Ovary (tissue), 3 donors: Measurements from ENCODE around the gene NXF1.

Experiments
- CTCF ChIP-seq, 3 donors: fragments of 450-650 bp in 2 of 3; fragments of 200-600 bp in 1 of 3; IDR thresholded peaks; one replicate each; pipeline versions ENCODE4 v1.5.1 to v1.8.0; 2016 to 2022; ENCODE audit warnings: antibody characterized with exemption in 3 of 3, mild to moderate bottlenecking in 1 of 3
- POLR2A ChIP-seq: fragments of 450-650 bp; IDR thresholded peaks from one replicate; pipeline ENCODE4 v1.6.1; 2017; ENCODE audit warnings: antibody characterized with exemption, mild to moderate bottlenecking, moderate library complexity
- donor health status: DM: no; HTN: no; CAD: no.

- no peak for TF ChIP-seq CTCF (IDR thresholded peaks at IDR 0.05)
- no peak for TF ChIP-seq POLR2A
Measured at GRCh38 chr11:62799486-62799885, 5.8 kb downstream of the NXF1 start.
